ENCODE data around the gene LRRC8E. TPM values are rescaled to one million over a fixed set of nuclear protein-coding genes. Genes with fewer than 3 reads are reported as not detected.

The LRRC8E gene
- total RNA-seq, 2 experiments from 2014 or later = not detected

DNA sequence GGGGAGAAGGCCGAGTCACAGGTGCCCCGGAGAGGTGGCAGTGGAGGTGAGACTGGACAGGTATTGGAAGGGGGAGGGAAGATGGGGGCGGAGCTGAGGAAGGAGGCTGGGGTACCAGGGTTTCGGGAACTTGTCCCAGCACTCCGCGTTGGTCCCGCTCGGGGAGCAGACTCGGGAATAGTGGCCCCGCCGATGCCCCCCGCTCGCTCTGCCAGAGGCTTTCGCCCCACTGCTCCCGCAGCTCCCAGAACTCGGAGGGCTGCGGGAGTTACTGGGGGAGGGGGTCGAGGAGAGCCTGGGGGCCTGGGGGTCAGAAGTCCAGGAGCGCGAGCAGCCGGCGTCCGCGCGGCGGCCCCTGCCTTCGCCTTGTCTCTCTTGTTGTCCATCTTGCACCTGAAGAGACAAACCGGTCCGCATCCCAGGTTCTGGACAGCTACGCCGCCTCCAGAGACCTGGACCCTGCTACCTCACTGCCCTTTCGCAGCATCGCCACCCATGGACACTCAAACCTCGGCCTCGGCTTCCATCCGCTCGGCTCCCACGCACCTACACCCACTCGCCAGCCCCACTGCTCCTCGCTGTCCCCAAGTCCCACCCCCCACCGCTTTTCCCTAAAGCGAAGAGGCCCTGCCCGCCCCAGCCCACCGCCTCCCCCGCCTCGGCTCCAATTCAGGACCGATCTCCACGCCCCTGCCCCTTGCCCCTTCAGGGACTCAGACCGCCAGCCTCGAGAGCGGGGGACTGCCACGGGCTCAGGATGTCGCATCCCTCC, 14.8 kb upstream of the LRRC8E start:
- Mint-ChIP-seq H3K4me1 (peaks cover 33% of the 10 kb centered on the region), H3K27ac (no peak overlapping the region), H3K27me3 (peaks cover 31% of the 10 kb centered on the region), H3K4me3 (no peak overlapping the region), H3K9me3 (no peaks in the 10 kb centered on the region), H3K36me3 (ENCODE audit: low read depth) (no peaks in the 10 kb centered on the region)
- no peak for DNase-seq
- CTCF ChIA-PET = no interaction called here
- POLR2A ChIA-PET = no interaction called here

DNA sequence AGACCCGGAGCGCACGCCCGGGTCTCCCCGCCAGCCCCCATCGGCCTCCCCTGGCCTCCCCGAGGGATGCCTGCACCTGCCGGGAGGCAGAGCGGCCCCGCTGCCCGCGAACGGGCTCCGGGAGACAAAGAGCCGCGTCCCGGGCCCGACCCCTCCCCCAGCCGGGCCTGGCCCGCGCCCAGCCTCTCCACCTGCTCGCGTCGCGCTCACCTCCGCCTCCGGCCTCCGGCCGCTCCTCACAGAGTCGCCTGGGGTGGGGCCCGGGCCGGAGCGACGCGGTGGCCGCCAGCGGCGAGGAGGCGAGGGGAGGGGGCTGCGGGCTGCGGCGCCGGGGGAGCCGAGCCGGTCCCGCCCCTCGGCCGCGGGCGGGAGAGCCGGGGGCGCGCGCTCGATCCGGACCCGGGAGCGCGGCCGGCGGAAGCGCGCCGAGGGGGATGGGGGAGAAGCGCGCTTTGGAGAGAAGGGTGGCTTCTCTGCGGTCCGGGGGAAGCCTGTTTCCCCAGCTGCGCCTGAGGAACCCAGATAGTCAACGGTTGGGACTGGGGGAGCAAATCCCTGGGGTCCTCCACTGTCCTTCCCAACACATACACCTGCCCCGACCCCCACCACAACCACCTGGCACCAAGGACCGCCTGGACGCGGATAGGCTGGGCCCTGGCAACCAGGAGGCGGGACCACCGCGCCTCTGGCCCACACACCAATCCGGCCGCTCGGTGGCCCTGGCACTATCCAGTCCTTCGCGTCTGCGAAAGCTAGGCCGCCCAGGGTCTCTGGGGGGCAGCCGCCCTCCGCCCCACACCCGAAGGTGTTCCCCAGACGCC, 14.0 kb upstream of the LRRC8E start, which contains the start of gene PRR36:
Gene PRR36 (minus strand): TSS at position 315 of the 821 bp plus-strand sequence. CDS start 701 bp downstream, outside the sequence.
- ChIA-PET POLR2A (no interaction called here), CTCF (no interaction called here)
- peaks cover 28% of the 10 kb centered on the region for H3K4me1 Mint-ChIP-seq
- H3K27ac Mint-ChIP-seq = no peak within 1 kb of the TSS
- DNase-seq = no peak
- no peaks in the 10 kb centered on the region for H3K36me3 Mint-ChIP-seq (ENCODE audit: low read depth)
- no peak within 1 kb of the TSS for H3K4me3 Mint-ChIP-seq
- no peaks in the 10 kb centered on the region for H3K9me3 Mint-ChIP-seq
- peaks cover 29% of the 10 kb centered on the region for H3K27me3 Mint-ChIP-seq

GRCh38 chr19:7874897-7875273, 13.4 kb upstream of the LRRC8E start:
- ChIA-PET POLR2A (no interaction called here), CTCF (interaction anchor here (1.3 kb wide), 1 partner anchor 29 kb away, joined by 3 read pairs; the partner anchor contains the start of gene MAP2K7)

GRCh38 chr19:7877249-7877836, 11.0 kb upstream of the LRRC8E start:
- Mint-ChIP-seq H3K27ac (no peak overlapping the region), H3K9me3 (peaks cover 3% of the 10 kb centered on the region), H3K36me3 (ENCODE audit: low read depth) (no peaks in the 10 kb centered on the region), H3K27me3 (peaks cover 17% of the 10 kb centered on the region), H3K4me3 (no peak overlapping the region), H3K4me1 (peaks cover 8% of the 10 kb centered on the region)
- ChIA-PET POLR2A (no interaction called here), CTCF (interaction anchor here (0.6 kb wide), 1 partner anchor 9 kb away, joined by 3 read pairs; no protein-coding TSS in a partner anchor)
- no peak for DNase-seq

More at GRCh38 chr19:7874897-7875273, 13.4 kb upstream of the LRRC8E start:
- no peak for DNase-seq
- Mint-ChIP-seq H3K27me3 (peaks cover 29% of the 10 kb centered on the region), H3K4me1 (peaks cover 26% of the 10 kb centered on the region), H3K4me3 (no peak overlapping the region), H3K9me3 (no peaks in the 10 kb centered on the region), H3K36me3 (ENCODE audit: low read depth) (no peaks in the 10 kb centered on the region), H3K27ac (no peak overlapping the region)

DNA sequence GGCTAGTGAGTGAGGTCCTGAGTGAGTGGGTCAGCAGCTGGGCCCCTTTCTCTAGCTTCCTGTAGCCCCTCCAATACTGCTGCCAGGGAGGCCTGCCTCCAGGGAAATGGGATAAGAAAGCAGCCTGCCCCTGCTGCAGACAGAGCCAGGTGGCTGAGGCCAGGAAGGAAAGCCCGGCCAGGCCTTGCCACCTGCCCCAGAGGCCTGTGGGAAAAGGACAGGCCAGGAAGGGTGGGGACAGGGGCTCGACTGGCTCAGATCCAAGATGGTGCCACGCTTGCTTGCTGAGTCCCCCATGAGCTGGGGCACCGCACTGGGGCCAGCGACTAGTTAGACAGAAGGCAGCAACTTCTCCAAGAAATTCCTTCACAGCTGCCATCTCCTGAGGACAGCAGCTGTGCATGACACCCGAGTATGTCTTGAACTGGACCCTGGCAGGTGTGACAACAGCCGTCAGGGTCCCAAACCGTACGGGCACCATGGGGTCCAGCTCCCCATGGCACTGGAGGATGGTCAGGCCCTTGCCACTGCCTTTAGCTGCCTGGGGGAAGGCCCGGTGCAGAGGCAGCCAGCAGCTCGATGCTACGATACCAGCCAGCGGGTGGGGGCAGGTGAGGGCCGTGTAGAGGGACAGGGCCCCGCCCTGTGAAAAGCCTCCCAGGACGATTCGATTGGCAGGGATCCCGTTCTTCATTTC, 9.1 kb upstream of the LRRC8E start:
- no peak for DNase-seq
- ChIA-PET POLR2A (no interaction called here), CTCF (interaction anchor here (2.0 kb wide), 1 partner anchor 10 kb away, joined by 8 read pairs; no protein-coding TSS in a partner anchor)
- peaks cover 3% of the 10 kb centered on the region for H3K4me1 Mint-ChIP-seq
- H3K4me3 Mint-ChIP-seq = no peak overlapping the region
- peaks cover 9% of the 10 kb centered on the region for H3K27me3 Mint-ChIP-seq
- no peaks in the 10 kb centered on the region for H3K36me3 Mint-ChIP-seq (ENCODE audit: low read depth)
- no peak overlapping the region for H3K27ac Mint-ChIP-seq
- H3K9me3 Mint-ChIP-seq = peaks cover 3% of the 10 kb centered on the region

GRCh38 chr19:7879836-7880235, 8.5 kb upstream of the LRRC8E start:
- H3K36me3 Mint-ChIP-seq (ENCODE audit: low read depth) = no peaks in the 10 kb centered on the region
- no peak overlapping the region for H3K4me3 Mint-ChIP-seq
- ChIA-PET CTCF (interaction anchor here (2.0 kb wide), 1 partner anchor 11 kb away, joined by 8 read pairs; no protein-coding TSS in a partner anchor), POLR2A (no interaction called here)
- H3K9me3 Mint-ChIP-seq = peaks cover 3% of the 10 kb centered on the region
- H3K27me3 Mint-ChIP-seq = peaks cover 5% of the 10 kb centered on the region
- no peaks in the 10 kb centered on the region for H3K4me1 Mint-ChIP-seq
- H3K27ac Mint-ChIP-seq = no peak overlapping the region
- no peak for DNase-seq

DNA sequence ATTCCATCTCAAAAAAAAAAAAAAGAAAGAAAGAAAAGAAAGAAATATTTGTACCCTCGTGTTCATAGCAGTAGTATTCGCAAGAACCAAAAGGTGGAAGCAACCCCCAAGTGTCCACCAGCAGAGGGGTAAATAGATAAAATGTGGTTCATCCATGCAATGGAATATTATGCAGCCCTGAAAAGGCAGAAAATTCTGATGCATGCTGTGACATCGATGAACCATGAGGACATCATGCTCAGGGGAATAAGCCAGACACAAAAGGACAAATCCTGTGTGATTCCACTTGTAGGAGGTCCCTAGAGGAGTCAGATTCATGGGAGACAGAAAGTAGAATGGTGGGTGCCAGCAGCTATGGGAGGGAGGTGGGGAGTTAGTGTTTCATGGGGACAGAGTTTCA, 6.4 kb upstream of the LRRC8E start:
- ChIA-PET CTCF (interaction anchor here (1.9 to 2.0 kb wide), 2 partner anchors 13 to 22 kb away, joined by 6 to 8 read pairs; partner anchors contain the start of gene MAP2K7), POLR2A (no interaction called here)
- Mint-ChIP-seq H3K4me3 (no peak overlapping the region), H3K9me3 (peaks cover 3% of the 10 kb centered on the region), H3K27me3 (no peaks in the 10 kb centered on the region), H3K4me1 (no peaks in the 10 kb centered on the region), H3K27ac (no peak overlapping the region), H3K36me3 (ENCODE audit: low read depth) (no peaks in the 10 kb centered on the region)
- no peak for DNase-seq

DNA sequence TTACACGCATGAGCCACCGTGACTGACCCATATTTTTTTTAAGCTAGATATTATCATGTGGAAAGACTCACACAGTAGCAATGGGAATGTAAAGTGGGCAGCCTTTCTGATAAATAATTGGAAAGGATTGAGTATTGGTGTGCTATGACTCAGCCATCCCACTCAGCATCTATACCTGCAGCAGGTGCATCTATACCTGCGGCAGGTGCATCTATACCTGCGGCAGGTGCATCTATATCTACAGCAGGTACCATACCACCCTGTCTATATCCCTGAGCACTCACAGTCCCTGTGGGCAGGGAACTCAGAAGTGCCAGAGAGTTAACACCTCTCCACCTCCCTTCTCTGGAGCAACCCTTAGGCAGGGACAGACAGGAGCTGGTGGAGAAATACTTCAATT, 5.2 kb upstream of the LRRC8E start:
- POLR2A ChIA-PET = no interaction called here
- H3K27ac Mint-ChIP-seq = no peak overlapping the region
- peaks cover 3% of the 10 kb centered on the region for H3K9me3 Mint-ChIP-seq
- peaks cover 3% of the 10 kb centered on the region for H3K27me3 Mint-ChIP-seq
- CTCF ChIA-PET = interaction anchor here (0.9 to 1.0 kb wide), 2 partner anchors 18 to 202 kb away, joined by 3 to 4 read pairs; partner anchors contain the start of gene TRAPPC5
- no peaks in the 10 kb centered on the region for H3K36me3 Mint-ChIP-seq (ENCODE audit: low read depth)
- H3K4me3 Mint-ChIP-seq = no peak overlapping the region
- DNase-seq = no peak
- no peaks in the 10 kb centered on the region for H3K4me1 Mint-ChIP-seq

DNA sequence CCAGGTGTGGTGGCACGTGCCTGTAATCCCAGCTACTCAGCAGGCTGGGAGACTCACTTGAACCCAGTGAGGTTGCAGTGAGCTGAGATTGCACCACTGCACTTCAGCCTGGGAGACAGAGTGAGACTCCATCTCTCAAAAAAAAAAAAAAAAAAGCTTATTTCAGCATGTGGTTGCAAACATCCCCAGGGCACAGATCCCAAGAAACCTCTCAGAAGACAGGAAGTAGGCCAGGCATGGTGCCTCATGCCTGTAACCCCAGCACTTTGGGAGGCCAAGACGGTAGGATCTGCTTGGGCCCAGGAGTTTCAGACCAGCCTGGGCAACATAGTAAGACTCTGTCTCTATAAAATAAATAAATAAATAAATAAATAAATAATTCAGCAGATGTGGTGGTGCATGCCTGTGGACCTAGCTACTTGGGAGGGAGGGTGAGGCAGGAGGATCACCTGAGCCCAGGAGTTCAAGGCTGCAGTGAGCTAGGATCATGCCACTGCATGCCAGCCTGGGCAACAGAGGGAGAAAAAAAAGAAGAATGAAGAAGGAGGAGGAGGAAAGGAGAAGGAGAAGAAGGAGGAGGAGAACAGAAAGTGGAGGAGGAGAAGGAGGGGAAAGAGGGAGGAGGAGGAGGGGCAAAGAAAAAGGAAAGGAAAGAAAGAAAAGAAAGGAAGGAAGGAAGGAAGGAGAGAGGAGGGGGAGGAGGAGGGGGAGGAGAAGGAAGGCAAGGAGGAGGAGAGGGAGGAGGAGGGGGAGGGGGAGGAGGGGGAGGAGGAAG, 4.3 kb upstream of the LRRC8E start:
- Mint-ChIP-seq H3K9me3 (peaks cover 3% of the 10 kb centered on the region), H3K4me1 (peaks cover 3% of the 10 kb centered on the region), H3K4me3 (no peak overlapping the region), H3K27me3 (peaks cover 6% of the 10 kb centered on the region), H3K27ac (no peak overlapping the region), H3K36me3 (ENCODE audit: low read depth) (no peaks in the 10 kb centered on the region)
- no peak for DNase-seq
- ChIA-PET CTCF (interaction anchor here (0.9 to 1.0 kb wide), 2 partner anchors 17 to 203 kb away, joined by 3 to 4 read pairs; partner anchors contain the start of gene TRAPPC5), POLR2A (no interaction called here)

- Mint-ChIP-seq H3K27ac (no peak overlapping the region), H3K9me3 (peaks cover 3% of the 10 kb centered on the region), H3K27me3 (peaks cover 7% of the 10 kb centered on the region), H3K4me1 (peaks cover 3% of the 10 kb centered on the region), H3K36me3 (ENCODE audit: low read depth) (no peaks in the 10 kb centered on the region), H3K4me3 (no peak overlapping the region)
- POLR2A ChIA-PET = no interaction called here
- DNase-seq = no peak
- CTCF ChIA-PET = interaction anchor here (1.0 kb wide), 1 partner anchor 17 kb away, joined by 5 read pairs; no protein-coding TSS in a partner anchor
These were observed 2.5 kb upstream of the LRRC8E start for GRCh38 chr19:7885818-7886217.

GRCh38 chr19:7887408-7888144, 734 bp upstream of the LRRC8E start:
- Mint-ChIP-seq H3K4me3 (no peak overlapping the region), H3K27me3 (peaks cover 7% of the 10 kb centered on the region), H3K36me3 (ENCODE audit: low read depth) (no peaks in the 10 kb centered on the region), H3K9me3 (no peaks in the 10 kb centered on the region), H3K27ac (no peak overlapping the region), H3K4me1 (peaks cover 3% of the 10 kb centered on the region)
- POLR2A ChIA-PET = no interaction called here
- no peak for DNase-seq
- CTCF ChIA-PET = no interaction called here
